ENCODE measurements around the gene PTGDR.

The PTGDR gene

DNA sequence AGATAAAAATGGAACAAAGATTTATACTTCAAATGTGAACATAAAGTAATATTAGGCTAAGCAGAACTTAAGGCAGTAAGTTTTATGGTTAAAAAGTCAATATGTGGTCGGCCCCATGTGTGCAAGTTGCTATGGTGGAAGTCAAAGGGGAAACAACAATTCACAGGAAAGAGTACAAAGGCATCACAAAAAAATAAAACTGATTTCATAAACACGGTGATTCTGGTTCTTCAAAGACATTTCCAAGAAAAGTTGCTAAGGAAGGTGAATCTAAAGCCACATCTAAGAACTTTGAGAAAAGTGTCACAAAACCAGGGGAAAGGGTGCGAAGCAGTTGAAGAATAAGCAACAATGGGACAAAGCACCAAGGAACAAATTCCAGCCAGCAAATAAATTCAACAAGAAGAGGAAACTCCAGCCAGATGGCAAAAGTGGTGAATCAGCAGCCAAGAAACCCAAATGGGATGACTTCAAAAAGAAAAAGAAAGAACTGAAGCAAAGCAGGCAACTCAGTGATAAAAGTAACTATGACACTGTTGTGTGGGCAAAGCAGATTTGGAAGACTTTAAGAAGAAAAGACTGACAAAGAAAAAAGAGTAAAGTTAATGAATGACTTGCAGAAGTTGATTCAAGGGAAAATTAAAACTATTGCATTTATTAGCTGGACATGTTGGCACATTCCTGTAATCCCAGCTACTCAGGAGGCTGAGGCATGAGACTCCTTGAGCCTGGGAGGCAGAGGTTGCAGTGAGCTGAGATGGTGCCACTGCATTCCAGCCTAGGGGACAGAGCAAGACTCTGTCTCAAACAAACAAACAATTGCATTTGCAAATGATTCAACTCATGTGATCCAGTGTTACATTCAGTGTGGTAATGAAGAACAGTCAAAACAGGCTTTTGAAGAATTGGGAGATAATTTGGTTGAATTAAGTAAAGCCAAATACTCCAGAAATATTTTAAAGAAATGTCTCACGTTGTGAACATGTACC lies 19.5 kb downstream of the PTGDR start:
- no peak overlapping the region for H3K4me3 ChIP-seq (replicated peaks; ENCODE audit: low read depth, low read length)
- no peak for DNase-seq (ENCODE audit: low read depth)
- TF ChIP-seq CTCF (IDR thresholded peaks at IDR 0.05; ENCODE audit: low read length, missing control alignments), result no peak

- TF ChIP-seq CTCF (IDR thresholded peaks at IDR 0.05; ENCODE audit: low read length, missing control alignments), result no peak
- H3K4me3 ChIP-seq (replicated peaks; ENCODE audit: low read depth, low read length), result no peak overlapping the region
- DNase-seq (ENCODE audit: low read depth), result no peak
These were observed 28.9 kb downstream of the PTGDR start for GRCh38 chr14:52296378-52296777.

- TF ChIP-seq CTCF (IDR thresholded peaks at IDR 0.05; ENCODE audit: low read length, missing control alignments), result no peak
- H3K4me3 ChIP-seq (replicated peaks; ENCODE audit: low read depth, low read length), result no peak overlapping the region
- no peak for DNase-seq (ENCODE audit: low read depth)
These were observed 31.3 kb downstream of the PTGDR start for GRCh38 chr14:52298795-52299194.

DNA sequence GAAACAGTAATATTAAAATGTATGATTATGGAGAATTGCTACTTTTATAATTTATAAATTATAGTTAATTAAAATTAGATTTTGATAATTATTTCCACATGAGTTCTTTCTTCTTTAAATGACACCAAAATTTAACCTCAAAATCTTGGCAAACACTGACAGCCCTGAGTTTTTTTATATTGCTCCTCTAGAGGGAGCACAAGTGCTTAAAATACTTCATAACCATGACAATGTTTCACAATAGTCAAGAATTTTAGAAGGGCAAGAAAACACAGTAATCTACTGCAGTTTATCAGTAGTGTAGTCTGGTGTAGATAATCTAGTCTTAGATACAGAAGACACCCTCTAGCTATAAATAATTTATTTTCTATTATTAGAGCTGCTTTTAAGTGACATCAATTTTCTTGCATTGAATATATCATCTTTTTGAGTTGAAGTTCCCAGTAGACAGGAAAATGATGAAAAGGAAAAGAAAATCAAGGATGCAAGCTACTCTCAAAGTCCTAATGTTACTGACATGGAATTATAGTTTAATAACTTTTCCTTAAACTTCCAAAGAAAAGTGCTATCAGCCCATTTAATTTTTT lies 32.3 kb downstream of the PTGDR start:
- H3K4me3 ChIP-seq (replicated peaks; ENCODE audit: low read depth, low read length), result no peak overlapping the region
- DNase-seq (ENCODE audit: low read depth), result peak; percentile 72
- peak; percentile 62 for TF ChIP-seq CTCF (IDR thresholded peaks at IDR 0.05; ENCODE audit: low read length, missing control alignments)

- no peak for TF ChIP-seq CTCF (IDR thresholded peaks at IDR 0.05; ENCODE audit: low read length, missing control alignments)
These were observed 35.7 kb downstream of the PTGDR start for GRCh38 chr14:52303236-52303635.

GRCh38 chr14:52304248-52304904 lies 36.9 kb downstream of the PTGDR start:
- no peak for DNase-seq (ENCODE audit: low read depth)
- no peak overlapping the region for H3K4me3 ChIP-seq (replicated peaks; ENCODE audit: low read depth, low read length)
- no peak for TF ChIP-seq CTCF (IDR thresholded peaks at IDR 0.05; ENCODE audit: low read length, missing control alignments)

More at GRCh38 chr14:52303236-52303635, 35.7 kb downstream of the PTGDR start:
- no peak overlapping the region for H3K4me3 ChIP-seq (replicated peaks; ENCODE audit: low read depth, low read length)
- DNase-seq (ENCODE audit: low read depth), result no peak
